HK-2 (cell line): ENCODE measurements around the gene ZBTB49.

Experiments used
- DNase-seq: peaks from one replicate; pipeline ENCODE4 v3.0.0-alpha.2; 2018; ENCODE audit not compliant: unreplicated experiment

Gene ZBTB49

DNA sequence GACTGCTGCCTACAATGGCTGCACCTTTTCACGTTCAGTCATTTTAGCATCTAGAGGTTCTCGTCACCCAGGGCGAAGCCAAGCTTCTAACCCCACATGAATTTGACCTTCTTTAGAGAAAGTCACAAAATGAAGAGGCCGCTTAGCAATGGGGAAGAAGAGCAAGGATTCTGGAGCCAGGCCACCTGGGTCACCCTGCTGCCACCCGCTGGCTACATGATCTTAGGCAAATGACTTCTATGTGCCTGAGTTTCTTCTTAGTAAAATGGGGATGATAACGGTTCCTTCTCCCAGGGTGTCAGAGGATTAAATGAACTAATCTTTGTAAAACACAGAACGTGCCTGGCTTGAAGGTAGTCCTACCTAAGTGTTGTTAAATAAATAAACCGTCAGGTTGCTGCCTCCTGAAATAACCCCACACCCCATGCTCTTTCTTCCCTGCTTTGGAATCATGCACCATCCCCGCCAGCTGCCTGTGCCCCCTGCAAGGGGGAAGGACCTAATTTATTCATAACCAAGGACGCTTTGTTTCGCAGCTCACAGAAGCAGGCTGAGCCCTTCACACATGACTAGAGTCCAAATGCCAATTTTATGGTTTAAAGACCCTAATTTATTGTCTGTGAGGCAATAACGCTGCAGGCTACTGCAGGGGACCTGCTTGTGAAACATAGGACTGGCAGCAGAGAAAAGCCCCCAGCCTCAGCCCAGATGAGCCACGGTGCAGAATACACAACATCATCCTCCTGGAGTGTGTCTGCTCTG lies 68.2 kb downstream of the ZBTB49 start:
- DNase-seq, result no peak

DNA sequence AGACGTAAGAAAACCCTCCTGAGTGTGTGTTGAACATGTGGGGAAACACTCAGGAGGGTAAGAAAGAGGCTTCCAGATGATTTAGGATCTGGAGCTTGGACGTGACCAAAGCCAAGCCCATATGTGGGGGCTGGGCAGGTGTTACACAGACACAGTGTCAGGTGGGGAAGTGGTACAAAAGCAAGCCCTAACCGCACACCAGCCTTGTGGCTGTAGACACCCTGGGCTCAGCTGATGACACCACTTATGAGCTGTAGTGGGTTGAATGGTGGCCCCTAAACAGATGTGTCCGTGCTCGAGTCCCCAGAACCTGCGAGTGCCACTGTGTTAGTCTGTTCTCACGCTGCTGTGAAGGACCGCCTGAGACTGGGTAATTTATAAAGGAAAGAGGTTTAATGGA lies 71.8 kb downstream of the ZBTB49 start:
- DNase-seq, result no peak

DNA sequence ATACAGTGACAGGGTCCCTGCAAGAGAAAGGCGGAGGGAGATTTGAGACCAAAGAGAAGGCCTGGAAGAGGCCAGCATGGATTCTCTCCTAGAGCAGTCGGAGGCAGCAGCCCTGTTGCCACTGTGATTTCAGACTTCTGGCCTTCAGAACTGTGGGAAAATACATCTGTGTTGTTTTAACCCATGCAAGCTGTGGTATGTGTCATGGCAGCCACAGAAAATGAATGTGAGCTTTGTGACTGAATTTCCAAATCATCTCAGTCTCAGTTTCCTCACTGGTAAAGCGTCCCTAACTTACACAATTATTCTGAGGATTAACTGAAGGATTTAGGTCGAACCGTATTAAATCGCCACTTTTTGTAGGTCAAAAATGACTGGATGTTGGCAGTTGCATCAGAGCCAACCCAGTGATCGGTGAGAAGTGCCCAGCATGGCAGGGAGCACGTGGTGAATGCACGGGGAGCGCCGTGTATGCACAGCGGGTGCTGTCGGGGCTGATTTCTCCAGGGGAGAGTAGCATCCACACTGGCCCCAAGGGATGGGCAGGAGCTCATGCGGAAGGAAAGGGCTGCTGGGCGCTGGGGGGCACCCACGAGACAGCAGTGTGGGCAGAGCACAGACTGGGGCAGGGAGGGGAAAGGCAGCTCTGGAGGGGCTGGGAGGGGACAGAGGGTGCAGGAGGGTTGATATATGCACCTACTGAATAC lies 73.1 kb downstream of the ZBTB49 start:
- no peak for DNase-seq

DNA sequence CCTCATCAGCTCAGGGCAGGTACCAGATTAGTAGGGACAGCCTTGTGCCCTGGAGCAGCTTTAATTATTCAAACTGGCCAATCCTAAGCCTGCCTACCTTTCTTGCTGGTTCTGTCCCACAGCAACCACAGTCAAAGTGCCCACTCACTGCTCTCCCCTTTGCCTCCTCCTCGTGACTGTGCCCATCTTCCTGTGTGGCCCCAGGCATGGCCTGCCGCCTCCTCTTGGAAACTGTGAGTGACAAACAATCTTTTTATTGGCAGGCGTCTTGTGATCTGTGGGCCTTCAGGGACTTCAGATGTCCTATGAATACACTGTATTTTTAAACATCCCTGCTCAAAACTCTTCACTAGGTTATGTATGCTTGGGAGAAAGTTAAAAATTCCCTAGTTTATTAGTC lies 74.0 kb downstream of the ZBTB49 start:
- no peak for DNase-seq

DNA sequence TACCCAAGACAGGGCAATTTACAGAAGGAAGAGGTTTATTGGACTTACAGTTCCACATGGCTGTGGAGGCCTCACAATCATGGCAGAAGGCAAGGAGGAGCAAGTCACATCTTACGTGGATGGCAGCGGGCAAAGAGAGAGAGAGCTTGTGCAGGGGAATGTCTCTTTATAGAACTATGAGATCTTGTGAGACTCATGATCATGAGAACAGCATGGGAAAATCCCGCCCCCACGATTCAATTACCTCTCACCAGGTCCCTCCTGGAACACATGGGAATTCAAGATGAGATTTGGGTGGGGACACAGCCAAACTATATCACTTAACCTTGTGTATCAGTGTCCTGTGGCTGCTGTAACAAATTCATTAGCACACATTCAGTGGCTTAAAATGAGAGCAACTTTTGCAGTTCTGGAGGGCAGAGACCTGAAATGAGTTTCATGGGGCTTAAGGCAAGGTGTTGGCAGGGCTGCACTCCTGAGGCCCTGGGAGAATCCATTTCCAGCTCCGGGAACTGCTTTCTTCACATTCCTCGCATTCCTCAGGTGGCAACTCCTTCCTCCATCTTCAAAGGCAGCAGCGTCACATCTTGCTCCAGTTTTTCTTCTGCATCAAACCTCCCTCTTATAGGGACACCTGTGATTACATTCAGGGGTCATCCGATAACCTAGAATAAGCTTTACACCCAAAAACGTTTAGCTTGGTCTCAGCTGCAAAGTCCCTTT lies 74.6 kb downstream of the ZBTB49 start:
- no peak for DNase-seq

DNA sequence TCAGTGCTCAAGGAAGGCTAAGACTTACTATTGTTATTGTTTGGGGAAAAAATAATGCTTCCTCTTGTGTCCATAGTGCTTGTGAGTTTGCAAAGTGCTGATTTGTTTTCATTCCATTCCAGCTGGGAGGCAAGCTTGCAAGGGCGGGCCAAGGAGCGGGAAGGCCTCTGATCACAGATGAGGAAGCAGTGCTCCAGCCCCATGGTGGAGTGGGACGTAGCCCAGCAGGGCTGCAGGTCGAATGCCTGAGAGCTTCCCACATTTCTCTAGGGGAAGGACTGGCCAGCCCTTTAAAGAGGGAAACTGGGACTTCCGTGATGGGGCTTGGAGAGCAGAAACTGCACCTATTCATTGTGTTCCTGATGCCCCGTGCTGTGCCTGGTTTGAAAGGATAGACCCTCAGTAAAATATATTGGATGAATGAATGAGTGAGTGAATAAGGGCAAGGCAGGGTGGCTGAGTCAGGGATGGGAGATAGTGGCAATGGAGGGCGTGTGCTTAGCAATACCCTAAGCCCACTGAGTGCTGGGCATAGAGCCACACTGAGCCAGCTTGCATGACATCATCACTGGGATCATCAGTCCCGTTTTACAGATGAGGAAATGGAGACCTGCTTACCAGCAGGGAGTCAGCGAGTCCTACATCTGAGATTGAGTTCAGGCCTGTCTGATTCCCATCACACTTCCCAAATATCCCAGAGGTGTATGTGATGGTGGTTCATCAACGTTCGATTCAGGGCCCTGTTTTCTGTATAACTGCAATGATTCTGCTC lies 78.9 kb downstream of the ZBTB49 start:
- DNase-seq, result no peak
